Adrenal gland (tissue), 12 donors: Measurements from ENCODE around the gene ARFGEF2. TPM values are rescaled to one million over a fixed set of nuclear protein-coding genes. Genes with fewer than 3 reads are reported as not detected.

Experiments used
- DNase-seq, 7 donors: peaks; one replicate each; pipeline ENCODE4 v3.0.0-alpha.2; 2019 to 2020
- H3K27ac ChIP-seq, 5 donors: fragments of 200-600 bp; sonication (generic) in 4 of 5; 1 replicate in 3 of 5; 2 replicates in 2 of 5; pipeline versions ENCODE4 v1.5.1 to v1.8.0; 2016 to 2020; ENCODE audit warnings: mild to moderate bottlenecking in 1 of 5
- H3K27me3 ChIP-seq: fragments of 200-600 bp; 2 replicates; pipeline ENCODE4 v1.8.0; 2021
- H3K36me3 ChIP-seq, 2 donors: fragments of 200-600 bp; replicated peaks in 1 of 2; 1 replicate in 1 of 2; 2 replicates in 1 of 2; pipeline versions ENCODE4 v1.5.1 to v1.8.0; 2018 to 2022
- H3K4me1 ChIP-seq, 2 donors: fragments of 200-600 bp; replicated peaks in 1 of 2; 1 replicate in 1 of 2; 2 replicates in 1 of 2; pipeline versions ENCODE4 v1.5.1 to v1.8.0; 2018 to 2021
- H3K4me3 ChIP-seq, 4 donors: fragments of 200-600 bp; sonication (generic) in 3 of 4; one replicate each; pipeline ENCODE4 v1.5.1; 2016 to 2018
- H3K9me3 ChIP-seq, 3 donors: fragments of 200-600 bp; sonication (generic) in 1 of 3; replicated peaks in 1 of 3; 1 replicate in 2 of 3; 2 replicates in 1 of 3; pipeline versions ENCODE4 v1.5.1 to v1.8.0; 2016 to 2021
- POLR2A ChIP-seq, 2 donors: fragments of 450-650 bp; IDR thresholded peaks; one replicate each; pipeline ENCODE4 v1.6.1; 2017; ENCODE audit warnings: antibody characterized with exemption in 2 of 2, mild to moderate bottlenecking in 2 of 2, moderate library complexity in 1 of 2
- WGBS, 4 donors: extraction: QIAGEN DNeasy Blood & Tissue Kit in 2 of 4; methylation state at CpG; one replicate each; pipeline versions ENCODE4 v1.1.5 to v1.1.7; 2013 to 2017; 5-methylcytosine and 5-hydroxymethylcytosine counted together
- intact Hi-C, 2 donors: fragments of 100-400 bp; cut with DNase I; formaldehyde crosslinking; loops; one replicate each; pipeline versions ENCODE4 v1.14.1 to v1.15.0; 2022 to 2023
- polyA plus RNA-seq, 3 donors: library from polyadenylated mRNA; stranded (reverse); fragments of 200-250 nt in 2 of 3; fragments of 350-450 nt in 1 of 3; fragmentation: Illumina TruSeq in 1 of 3; extraction: RNeasy Lipid Tissue Mini Kit (QIAGEN cat#74804) in 1 of 3; gene quantifications; one replicate each; pipeline ENCODE4 v1.2.3, GENCODE V29; 2013 to 2014
- total RNA-seq, 9 donors: library from RNA; depleted of rRNA in 4 of 9; stranded (reverse); fragments of >200 nt in 4 of 9; fragments of 120-200 nt in 1 of 9; fragmentation: NEBNext Ultra II Directional in 1 of 9; extraction: Animal tissue kit (Norgen Biotek cat#: 25700) in 1 of 9; gene quantifications; one replicate each; pipeline versions ENCODE4 v1.1.0 to v1.2.4, GENCODE V29; 2013 to 2023
- TF ChIP-seq, protein P1 (sequence below), 6 experiments: fragments of 450-650 bp in 4 of 6; fragments of 200-600 bp in 2 of 6; sonication (generic) in 1 of 6; IDR thresholded peaks; 1 replicate in 5 of 6; 2 replicates in 1 of 6; pipeline versions ENCODE4 v1.5.1 to v1.8.0; 2016 to 2021; ENCODE audit warnings: antibody characterized with exemption in 6 of 6, mild to moderate bottlenecking in 2 of 6, moderate library complexity in 1 of 6
- donor health status: healthy with polysubstance abuse.
- donor health status: Bipolar disorder and iron deficiency.
- donor health status: DM: yes; HTN: yes; CAD: no.
- donor health status: DM: no; HTN: no; CAD: no.
- donor health status: DM: no; HTN: no; CAD: no.
- donor health status: DM: yes; HTN: yes; CAD: no.

The ARFGEF2 gene
- total and polyA plus RNA-seq, 12 donors: 17.1 to 128 (median 69.3) TPM

- peaks cover 32 to 68% of the 10 kb centered on the region in 2 donors for H3K4me1 ChIP-seq
- H3K4me3 ChIP-seq: peak overlapping the region in 2 of 4 donors; percentile 11 to 99
- H3K27ac ChIP-seq: peak overlapping the region; percentile 23 to 100 (median 98)
- intact Hi-C loops: no loop called here
- 26 to 36% (median 32%) methylated on average over 4 of the region's 4 CpGs for WGBS, 4 donors
- TF ChIP-seq POLR2A (IDR thresholded peaks at IDR 0.05): peak in 1 of 2 donors; percentile 41
- TF ChIP-seq, protein P1, sequence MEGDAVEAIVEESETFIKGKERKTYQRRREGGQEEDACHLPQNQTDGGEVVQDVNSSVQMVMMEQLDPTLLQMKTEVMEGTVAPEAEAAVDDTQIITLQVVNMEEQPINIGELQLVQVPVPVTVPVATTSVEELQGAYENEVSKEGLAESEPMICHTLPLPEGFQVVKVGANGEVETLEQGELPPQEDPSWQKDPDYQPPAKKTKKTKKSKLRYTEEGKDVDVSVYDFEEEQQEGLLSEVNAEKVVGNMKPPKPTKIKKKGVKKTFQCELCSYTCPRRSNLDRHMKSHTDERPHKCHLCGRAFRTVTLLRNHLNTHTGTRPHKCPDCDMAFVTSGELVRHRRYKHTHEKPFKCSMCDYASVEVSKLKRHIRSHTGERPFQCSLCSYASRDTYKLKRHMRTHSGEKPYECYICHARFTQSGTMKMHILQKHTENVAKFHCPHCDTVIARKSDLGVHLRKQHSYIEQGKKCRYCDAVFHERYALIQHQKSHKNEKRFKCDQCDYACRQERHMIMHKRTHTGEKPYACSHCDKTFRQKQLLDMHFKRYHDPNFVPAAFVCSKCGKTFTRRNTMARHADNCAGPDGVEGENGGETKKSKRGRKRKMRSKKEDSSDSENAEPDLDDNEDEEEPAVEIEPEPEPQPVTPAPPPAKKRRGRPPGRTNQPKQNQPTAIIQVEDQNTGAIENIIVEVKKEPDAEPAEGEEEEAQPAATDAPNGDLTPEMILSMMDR (IDR thresholded peaks at IDR 0.05): no peak
- H3K36me3 ChIP-seq: no peaks in the 10 kb centered on the region
- no peaks in the 10 kb centered on the region for H3K9me3 ChIP-seq
- H3K27me3 ChIP-seq: no peaks in the 10 kb centered on the region
- no peak for DNase-seq
Measured at GRCh38 chr20:48923149-48923718, 1.7 kb downstream of the ARFGEF2 start.

GRCh38 chr20:48924756-48925109, 3.2 kb downstream of the ARFGEF2 start:
- intact Hi-C loops: no loop called here
- TF ChIP-seq POLR2A (IDR thresholded peaks at IDR 0.05): no peak
- TF ChIP-seq, protein P1 (IDR thresholded peaks at IDR 0.05): no peak
- Histone ChIP-seq H3K4me1 (peaks cover 46 to 81% of the 10 kb centered on the region in 2 donors), H3K27ac (peak overlapping the region; percentile 2 to 99 (median 53)), H3K27me3 (no peaks in the 10 kb centered on the region), H3K9me3 (no peaks in the 10 kb centered on the region), H3K36me3 (no peaks in the 10 kb centered on the region), H3K4me3 (peak overlapping the region in 1 of 4 donors; percentile 22)
- 49 to 65% (median 51%) methylated on average over 3 of the region's 3 CpGs for WGBS, 4 donors
- no peak for DNase-seq

DNA sequence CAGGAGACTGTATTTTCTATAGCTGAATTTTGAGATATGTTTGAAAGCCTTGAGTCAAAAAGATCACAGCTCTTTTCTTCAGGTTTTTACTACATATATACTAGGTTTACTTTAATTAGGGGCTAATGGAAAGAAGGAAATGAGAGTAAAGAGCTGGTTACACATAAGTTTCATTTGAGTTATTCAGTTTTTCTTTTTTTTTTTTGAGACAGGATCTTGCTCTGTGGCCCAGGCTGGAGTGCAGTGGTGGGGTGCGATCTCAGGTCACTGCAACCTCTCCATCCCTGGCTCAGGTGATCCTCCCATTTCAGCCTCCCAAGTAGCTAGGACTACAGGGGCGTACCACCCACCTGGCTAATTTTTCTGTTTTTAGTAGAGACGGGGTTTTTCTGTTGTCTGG, 4.8 kb downstream of the ARFGEF2 start:
- TF ChIP-seq, protein P1 (IDR thresholded peaks at IDR 0.05): no peak
- no peak for TF ChIP-seq POLR2A (IDR thresholded peaks at IDR 0.05)
- H3K4me3 ChIP-seq: no peak overlapping the region
- H3K9me3 ChIP-seq: no peaks in the 10 kb centered on the region
- H3K36me3 ChIP-seq: no peaks in the 10 kb centered on the region
- WGBS, 4 donors: 84 to 92% (median 90%) methylated on average over 3 of the region's 3 CpGs
- DNase-seq: no peak
- no peaks in the 10 kb centered on the region for H3K27me3 ChIP-seq
- H3K27ac ChIP-seq: peak overlapping the region in 1 of 5 donors; percentile 8
- H3K4me1 ChIP-seq: peaks cover 53 to 86% of the 10 kb centered on the region in 2 donors
- intact Hi-C loops: no loop called here

- Histone ChIP-seq H3K4me1 (peaks cover 57 to 92% of the 10 kb centered on the region in 2 donors), H3K27ac (peak overlapping the region in 1 of 5 donors; percentile 8), H3K9me3 (no peaks in the 10 kb centered on the region), H3K27me3 (no peaks in the 10 kb centered on the region), H3K36me3 (no peaks in the 10 kb centered on the region), H3K4me3 (no peak overlapping the region)
- DNase-seq: no peak
- TF ChIP-seq, protein P1 (IDR thresholded peaks at IDR 0.05): no peak
- TF ChIP-seq POLR2A (IDR thresholded peaks at IDR 0.05): no peak
- intact Hi-C loops: no loop called here
- WGBS, 4 donors: 61 to 90% (median 72%) methylated on average over 3 of the region's 3 CpGs
Measured at GRCh38 chr20:48926821-48927220, 5.3 kb downstream of the ARFGEF2 start.
